Stimulated activated CD4-positive, alpha-beta T cell treated with anti-CD3 and anti-CD28 coated beads, Interleukin-4, amount 100 ng/mL, for 24 hours (primary cell): Measurements from ENCODE around the gene CCDC12.

ENCODE experiments used
- DNase-seq: peaks from one replicate; pipeline ENCODE4 v3.0.0-alpha.2; 2020

CCDC12 gene

DNA sequence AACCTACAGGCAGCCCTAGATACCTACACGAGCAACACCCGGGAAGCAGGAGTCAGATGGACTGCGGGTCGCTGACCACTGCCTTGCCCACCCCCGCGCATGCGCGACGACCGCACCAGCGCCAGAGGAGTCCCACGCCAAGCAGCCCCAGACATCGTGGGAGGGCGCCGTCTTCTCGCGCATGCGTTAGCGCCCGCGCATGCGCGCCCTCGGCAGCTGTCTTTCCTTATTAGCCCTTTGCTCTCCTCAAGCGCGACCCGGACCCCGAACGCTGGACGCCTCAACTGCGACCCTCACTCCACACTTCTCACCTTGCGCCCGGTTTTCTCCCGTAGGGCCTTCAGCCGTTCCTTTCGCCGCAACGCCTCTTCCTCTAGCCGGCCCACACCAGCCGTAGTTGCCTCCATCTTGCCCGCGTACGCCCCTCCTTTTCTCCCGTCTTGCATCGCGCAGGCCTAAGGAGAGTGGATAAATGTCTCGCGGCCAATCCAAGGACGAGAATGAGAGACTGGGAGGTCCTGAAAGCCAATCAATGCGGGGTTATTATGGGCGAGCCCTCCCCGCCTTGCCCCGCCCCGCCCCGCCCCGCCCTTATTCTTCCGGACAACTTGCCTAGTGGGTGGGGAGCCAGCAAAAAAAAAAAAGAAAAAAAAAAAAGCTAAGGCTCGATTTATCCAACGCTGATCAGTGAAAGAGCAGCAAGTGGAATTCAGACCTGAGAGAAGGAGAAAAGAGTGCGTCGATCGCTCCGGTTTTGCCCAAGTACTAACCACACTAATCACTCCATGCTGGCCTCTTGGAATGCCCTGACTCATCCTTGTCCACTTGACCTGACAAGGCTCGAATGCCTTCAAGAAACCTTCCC lies at the start of gene CCDC12:
CCDC12 (minus strand) TSS at position 420 of the 865 bp plus-strand sequence; CDS start at position 407, 13 bp downstream.
- peak; percentile 96 for DNase-seq

DNA sequence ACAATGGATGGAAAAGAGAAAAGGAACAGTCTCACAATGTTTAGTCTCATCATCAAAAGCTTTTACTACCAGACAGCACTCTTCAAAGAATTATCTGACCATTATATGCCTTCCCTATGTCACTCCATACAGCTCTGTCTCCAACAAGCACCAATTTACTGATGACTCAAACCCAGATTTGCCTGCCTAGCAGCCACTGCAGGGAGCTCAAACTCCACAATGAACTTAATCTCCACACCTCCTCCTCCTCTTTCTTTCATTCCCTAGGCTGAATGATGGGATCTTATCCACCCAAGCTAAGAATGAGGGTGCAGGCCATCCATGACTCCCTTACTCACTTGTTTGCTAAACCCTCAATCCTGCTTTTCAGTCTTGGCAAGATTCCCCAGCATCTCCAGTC lies 48.4 kb upstream of the CCDC12 start:
- DNase-seq: no peak

DNA sequence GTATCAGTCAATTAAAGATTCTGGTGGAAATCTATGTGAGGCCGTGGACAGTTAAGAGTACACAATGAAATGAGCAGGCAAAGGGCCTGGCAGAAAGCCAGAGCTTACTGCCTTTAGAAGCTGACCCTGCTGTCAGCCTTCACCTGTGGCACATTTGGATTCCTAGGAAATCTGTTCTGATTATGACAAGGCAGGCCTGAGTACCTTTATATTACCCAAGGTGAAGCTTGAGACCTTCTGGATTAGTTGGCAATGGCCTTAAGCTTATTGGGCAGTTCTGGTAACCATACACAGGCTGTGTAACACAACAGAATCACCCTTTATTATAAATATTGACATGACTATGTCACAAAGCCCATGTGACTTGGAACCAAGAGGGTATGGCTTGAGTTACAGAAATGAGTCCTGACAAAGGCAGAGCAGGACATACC lies 46.1 kb upstream of the CCDC12 start:
- DNase-seq: no peak

DNA sequence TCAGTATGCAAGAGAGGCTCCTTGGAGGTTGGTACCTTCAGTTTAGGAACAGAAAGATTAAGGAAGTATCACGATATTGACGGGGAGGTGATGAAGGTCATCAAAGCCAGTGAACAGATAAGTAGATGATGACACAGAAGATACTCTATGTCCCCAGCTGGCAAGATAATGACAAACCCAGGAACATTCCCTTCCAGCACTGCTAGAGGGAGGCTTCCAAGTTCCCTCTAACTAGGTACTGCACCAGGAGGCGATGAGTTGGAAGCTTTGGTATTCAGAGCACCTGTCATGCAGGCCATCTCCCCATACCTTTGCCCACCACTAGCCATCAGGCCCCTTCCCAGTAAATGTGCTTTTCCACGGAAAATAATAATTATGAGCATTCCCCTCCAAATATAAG lies 43.8 kb upstream of the CCDC12 start:
- DNase-seq: no peak

DNA sequence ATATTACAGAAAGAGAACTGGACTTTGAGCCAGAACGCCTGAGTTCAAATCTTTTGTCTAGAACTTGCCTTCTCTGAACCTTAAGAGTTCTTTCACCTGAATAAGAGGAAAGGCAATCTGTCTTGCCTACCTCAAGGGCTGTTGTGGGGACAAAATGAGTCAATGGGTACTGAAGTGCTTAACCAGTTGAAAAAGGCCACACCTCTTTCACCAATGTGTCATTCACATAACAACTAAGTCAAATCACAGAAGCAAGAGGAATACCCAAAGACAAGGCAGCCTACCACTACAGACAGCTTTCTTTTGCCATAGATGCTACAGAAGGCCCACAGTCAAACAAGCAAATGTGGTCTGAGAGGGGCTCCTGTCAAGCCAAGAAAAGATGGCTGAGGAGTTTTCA lies 42.7 kb upstream of the CCDC12 start:
- peak; percentile 58 for DNase-seq

DNA sequence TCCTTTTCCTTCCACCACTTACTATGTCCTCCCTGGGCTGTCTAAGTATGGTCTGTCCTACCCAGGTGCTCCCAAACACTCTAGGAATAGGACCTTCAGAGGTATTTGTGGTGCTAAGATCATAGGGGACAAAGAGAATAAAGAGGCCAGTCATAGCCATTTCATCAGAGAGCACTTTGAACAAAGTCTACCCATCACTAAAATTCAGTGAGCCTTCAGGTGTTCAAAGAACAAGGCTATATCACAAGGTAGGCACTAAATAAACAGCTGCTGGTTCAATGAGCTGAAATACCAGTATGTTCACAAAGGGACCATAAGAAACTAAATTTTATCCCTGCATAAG lies 41.7 kb upstream of the CCDC12 start:
- DNase-seq: no peak

DNA sequence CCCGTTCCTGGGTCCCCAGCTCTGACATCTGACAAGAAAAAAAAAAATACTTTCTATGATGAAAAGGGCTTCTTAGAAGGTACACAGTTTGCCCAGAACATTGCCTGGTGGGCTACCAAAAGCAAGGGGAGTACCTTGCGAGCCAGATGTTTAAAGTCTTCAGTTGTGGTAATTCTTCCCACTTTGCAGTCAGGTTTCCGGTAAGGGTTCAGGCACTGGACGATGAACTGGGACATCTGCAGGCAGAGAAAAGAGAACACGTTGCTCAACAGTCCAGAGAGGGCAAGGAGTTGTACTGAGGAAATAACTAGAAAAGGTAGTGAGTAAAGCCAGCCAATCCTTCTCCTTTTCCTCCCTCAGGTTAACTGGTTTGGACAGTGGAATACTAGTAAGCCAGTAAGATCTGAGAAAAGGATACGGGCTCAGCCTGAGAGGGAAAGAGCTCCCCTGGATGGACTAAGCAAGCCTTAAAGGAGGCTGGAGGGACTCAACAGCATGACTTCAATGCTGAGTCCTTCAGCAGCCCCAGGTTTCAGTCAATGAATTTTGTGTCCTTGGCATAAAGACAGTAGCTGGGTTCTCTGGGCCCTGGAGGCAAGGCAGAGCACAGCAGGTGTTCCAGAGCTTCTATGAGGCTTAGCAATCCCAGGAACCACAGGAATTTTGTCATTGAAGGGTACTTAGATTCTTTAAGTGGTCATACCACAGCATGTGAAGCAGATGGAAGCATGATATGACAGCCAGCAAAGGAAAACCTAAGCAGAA lies 41.1 kb upstream of the CCDC12 start:
- no peak for DNase-seq

DNA sequence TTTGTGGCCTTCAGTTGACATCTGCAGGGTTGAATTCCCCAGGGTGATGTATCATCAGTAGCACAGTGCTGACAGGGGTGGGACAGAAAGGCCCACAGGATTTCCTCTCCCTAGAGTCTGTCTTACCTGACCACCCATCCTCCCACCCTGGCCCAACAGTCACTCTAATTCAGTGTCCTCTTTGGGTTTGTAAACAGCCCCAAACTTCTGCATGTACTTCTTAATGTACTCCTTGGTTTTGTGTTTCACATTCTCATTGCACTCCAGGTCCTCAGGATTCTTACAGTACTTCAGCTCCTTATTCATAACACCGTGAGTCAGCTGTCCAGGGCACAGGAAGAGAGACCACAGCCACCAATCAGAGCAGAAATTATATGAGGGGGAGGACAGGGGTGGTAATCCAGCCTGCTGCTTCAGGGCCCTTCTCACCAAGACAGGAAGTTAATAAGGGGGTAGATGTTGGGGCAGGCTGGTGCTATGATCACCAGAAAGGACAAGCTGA lies 40.4 kb upstream of the CCDC12 start:
- peak; percentile 31 for DNase-seq

DNA sequence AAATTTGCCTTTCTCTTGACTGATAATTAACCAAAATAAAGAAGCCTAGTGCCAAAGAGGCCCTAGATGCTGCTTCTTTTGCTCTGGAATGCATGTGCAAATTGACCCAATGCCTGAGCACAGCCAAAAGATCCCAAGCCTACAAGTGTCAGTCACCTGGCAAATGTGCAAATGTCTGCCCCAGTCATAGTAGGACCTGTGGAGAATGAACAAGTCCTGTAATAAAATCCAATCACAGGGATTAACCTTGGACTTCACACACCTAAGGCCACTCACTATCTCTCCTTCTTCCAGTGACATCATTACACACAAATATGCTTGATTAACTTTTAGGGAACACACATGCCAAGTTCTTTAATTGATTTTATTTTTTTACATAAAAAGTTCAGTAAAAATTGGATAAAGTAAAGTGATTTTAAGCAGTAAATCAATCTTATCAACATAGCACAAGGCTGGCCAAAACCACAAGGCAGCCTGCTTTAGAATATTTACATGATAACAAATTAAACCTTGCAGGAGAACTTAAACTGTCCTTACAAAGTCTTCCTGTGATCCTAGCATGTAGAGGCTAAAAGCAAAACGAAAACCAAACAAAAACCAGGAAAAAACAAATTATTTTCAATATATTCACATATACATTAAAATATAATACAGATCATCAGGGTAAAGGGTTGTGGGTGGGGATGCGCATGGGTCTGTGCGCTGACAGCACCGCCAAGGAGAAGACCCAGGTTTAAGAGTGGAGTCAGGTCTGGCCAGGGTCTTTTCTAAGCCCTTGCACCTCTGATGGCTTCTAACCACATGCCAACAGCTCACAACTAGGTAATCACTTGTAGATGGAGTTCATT lies 39.8 kb upstream of the CCDC12 start:
- no peak for DNase-seq

DNA sequence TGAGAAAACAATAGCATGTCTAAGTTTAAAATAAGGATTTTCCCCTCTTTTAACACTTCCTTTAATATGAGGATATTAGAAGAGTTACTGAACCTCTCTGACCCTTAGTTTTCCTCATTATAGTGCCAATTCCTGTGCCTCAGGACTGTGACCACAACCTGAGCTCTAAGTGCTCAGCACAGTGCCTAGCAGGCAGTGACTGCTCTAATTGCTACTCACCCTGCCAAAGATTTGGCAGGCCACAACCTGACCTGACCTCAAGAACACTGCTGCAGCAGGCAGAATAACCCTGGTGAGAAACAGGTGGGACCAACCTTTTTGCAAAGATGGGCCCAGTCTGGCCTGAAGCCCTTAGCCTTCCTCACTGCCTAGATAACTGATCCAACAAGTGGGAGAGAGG lies 38.6 kb upstream of the CCDC12 start:
- DNase-seq: no peak

DNA sequence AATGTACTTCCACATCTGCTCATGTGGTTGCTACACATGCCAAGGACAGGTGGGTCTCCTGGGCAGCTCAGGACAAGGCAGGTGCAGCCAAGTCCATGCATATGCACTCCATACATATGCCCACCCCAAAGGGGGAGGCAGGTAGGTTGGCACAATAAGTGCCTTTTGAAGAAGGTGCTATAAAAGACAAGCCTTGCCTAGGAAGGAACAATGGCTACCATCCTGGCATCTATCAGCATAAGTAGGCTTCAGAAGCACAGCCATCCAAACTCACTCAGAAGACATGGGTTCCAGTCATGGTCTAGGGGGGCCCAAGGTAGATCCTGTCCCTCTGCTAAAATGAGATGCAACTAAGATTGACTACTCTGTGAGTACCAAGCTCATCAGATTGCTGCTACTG lies 37.5 kb upstream of the CCDC12 start:
- DNase-seq: no peak

DNA sequence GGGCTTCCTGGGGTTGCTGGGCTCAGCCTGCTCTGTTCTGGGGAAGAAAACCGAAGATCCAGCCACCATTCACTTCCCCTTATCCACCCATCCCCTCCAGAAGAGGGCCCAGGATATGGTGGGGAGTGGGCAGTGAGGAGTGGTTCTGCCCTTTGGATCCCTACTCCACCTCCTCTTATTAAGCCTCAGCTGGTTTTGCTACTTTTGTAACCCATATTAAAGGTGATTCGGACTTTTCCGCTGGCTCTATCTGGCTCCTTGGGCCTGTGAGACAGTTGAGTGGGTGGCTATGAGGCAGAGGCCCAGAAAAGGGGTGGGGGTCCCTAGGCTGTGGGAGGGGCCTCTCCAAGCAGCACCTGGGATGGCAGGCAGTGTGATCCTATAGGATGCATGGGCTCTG lies 36.7 kb upstream of the CCDC12 start:
- no peak for DNase-seq

DNA sequence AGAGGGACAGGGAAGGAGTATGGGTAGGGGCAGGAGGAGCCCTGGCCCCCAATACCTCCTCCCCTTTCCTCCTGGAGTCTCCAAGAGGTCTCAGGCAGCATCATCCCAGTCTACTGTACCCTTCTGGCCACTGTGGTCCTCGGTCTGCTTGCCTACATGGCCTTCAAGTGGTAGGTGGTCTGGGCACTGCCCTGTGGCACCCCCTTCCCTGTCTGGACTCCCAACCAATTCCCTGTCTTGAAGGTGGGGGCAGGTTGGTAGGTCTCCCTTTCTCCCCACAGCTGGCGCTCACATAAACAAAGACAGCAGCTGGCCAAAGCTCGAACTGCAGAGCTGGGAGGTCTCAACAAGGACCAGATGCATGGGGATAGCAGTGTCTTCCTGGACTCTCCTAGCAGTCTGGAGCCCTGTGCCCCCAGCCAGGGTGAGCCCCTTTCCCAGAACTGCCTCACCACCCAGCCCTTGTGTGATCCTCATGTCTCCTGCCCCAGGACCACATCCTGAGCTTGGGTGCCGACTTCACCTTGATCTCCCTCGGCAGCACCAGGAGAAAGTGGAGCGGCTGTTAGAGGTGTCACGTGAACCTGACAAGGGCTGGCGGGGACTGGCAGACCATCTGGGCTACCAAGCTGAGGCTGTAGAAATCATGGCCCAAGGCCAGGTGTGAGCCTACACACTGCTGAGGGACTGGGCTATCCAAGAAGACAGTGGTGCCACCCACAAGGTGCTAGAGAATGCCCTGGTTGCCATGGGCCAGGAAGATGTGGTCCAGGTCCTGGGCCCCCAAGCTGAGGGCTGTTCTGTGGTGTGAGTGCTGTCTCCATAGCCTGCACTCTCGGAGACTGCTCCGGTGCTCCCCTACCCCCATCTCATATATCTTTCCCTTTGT lies 36.0 kb upstream of the CCDC12 start:
- DNase-seq: no peak

DNA sequence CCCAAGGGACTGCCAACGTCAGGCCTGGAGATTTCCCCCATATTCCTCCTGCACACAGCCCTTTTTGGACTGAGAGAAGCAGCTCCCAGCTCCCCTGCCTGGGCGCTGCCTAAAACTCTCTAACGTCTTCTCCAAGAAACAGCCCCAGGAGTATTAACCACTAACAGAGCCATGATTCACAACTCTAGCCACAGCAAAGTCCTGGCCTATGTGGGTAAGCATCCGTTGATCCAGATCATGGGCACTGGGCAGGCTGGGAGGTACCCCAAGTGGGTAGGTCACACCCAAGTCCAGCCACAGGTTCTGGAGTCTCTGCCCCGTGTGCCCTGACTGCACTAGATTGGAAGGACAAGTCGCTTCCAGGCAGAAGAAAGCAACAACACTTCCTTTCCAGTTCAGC lies 34.8 kb upstream of the CCDC12 start:
- no peak for DNase-seq

DNA sequence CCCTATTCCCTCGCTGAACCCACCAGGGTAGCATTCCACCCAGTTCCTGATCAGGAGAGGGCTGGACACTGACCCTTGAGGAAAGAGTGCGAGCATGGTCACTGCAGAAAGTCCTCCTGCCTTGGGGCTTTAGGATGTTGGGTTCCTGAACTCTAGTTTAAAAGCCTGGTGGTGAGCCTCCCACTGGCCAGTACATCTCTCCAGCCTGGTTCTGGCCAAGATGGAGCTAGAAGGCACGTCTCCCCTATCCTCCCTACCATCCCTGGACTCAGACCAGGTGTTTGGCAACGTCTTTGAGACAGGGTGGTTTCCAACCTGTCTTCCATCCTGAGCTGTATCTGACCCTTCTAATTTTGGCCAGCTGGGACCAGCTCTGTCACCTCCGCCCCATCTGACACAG lies 34.4 kb upstream of the CCDC12 start:
- DNase-seq: no peak

DNA sequence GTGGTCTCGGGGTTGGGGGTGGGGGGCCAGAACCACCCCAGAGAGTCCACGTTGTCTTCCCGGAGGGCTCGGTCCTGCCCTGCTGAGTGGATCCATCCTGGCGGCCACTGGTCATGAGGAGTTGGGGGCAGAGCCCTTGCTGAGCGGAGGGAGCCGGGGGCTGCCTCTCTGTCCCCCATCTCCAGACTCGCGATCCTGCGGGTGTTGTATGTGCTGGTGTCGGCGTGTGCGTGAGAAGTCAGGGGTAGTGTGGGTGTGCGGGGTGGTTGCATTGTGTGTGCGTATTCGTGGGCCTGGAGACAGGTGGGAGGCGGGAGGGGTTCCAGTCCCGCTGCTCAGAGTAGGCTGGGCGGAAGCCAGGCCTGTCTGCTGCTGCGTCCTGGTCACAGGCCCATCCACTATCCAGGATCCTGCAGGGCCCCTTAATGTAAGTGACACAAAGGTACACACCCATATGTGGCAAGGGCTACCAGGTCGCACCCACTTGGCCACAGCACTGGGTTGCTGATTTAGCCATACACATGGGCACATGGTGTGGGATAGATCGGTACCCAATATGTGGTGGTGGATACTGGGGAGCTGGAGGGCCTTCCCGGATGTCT lies 33.7 kb upstream of the CCDC12 start:
- no peak for DNase-seq

DNA sequence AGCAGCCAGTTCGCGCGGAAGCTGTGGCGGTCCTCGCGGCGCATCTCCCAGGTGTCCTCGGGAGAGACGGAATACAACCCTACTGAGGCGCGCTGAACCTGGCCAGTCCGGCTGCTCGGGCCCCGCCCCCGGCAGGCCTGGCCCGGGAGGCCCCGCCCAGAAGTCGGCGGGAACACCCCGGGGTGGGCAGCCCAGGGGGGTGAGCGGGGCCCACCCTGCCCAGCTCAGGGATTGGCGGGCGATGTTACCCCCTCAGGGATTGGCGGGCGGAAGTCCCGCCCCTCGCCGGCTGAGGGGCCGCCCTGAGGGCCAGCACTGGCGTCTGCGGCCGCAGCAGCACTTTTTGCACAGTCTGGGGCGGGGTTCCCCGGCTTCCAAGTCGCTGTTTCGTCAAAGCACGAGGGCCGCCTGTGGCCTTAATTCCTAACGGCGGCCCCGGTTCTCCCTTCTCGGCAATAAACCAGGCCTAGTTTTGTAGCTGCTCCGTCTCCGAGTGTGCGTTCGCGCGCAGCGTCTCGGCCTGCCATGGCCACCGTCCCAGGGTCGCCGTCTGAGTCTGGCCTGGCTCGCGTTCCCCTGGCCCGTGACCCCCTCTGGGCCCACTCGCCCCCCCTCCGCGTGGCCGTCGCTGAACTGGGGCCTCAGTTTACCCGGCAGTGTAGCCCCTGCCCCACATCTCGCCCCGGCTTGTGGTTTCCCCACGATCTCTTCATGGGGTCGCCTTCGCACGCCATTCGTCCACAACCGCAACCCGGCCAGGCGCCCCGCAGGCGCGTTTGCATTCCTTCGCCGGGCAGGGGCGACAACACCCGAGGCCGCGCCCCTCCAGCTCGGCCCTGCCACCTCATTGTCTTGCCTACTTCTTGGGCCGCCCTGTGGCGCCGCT lies 32.9 kb upstream of the CCDC12 start:
- peak; percentile 57 for DNase-seq

DNA sequence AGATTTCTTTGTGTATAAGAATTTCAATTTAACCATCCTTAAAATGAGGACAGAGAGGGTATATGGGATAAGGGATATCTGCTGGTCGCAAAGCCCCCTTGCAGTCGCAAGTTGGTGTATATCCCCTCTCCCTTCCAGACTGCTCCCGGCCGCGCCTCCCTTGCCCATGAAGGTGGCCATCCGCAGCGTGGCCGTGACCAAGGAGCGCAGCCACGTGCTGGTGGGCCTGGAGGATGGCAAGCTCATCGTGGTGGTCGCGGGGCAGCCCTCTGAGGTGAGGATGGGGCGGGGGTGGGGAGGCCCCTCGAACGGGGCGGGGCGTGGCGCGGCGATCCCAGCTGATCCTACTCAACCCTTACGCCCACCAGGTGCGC lies 32.3 kb upstream of the CCDC12 start:
- no peak for DNase-seq

DNA sequence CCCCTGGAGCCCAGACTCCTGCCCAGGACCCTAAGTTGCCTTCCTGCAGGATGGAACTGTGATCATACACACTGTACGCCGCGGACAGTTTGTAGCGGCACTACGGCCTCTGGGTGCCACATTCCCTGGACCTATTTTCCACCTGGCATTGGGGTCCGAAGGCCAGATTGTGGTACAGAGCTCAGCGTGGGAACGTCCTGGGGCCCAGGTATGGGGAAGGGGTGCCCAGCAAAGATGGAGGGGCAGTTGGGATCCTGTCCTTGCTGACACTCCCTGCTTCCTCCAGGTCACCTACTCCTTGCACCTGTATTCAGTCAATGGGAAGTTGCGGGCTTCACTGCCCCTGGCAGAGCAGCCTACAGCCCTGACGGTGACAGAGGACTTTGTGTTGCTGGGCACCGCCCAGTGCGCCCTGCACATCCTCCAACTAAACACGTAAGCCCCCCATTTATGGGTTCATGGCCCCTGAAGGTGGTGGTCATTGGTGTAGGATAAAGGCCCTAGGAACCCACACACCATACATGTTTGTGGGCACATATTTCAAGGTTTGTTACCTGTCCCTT lies 31.8 kb upstream of the CCDC12 start:
- DNase-seq: no peak

DNA sequence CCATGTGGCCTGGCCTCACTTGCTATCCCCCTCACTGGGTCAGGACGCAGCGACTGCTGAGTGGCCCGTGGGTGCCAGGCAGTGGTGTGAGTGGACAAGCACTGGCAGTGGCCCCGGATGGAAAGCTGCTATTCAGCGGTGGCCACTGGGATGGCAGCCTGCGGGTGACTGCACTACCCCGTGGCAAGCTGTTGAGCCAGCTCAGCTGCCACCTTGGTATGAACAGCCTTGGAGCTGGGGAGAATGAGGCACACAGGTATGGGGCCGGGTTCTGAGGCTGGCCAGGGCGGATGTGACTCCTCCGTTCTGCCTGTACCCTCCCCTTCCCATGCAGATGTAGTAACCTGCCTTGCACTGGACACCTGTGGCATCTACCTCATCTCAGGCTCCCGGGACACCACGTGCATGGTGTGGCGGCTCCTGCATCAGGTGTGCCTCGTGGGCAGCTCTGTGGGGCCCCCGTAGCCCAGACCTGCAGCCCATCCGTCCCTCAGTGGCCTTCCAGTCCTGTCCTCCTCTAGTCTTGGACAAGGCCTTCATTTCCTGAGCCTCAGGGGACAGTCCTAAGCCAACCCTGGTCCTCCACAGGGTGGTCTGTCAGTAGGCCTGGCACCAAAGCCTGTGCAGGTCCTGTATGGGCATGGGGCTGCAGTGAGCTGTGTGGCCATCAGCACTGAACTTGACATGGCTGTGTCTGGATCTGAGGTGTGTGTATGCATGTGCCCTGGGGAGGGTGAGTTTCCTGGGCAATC lies 31.1 kb upstream of the CCDC12 start:
- no peak for DNase-seq
